Skin epidermis (tissue), 12 donors: ENCODE data around the gene SLC36A1.

ENCODE experiments used
- H3K27ac ChIP-seq, 21 experiments: fragments of 200-600 bp; sonication (generic) in 11 of 21; one replicate each; pipeline ENCODE4 v1.5.0; 2020; ENCODE audit warnings: mild to moderate bottlenecking in 3 of 21, inconsistent platforms in 2 of 21, moderate library complexity in 2 of 21
- H3K4me3 ChIP-seq, 7 experiments: fragments of 200-600 bp; sonication (generic) in 2 of 7; one replicate each; pipeline ENCODE4 v1.5.0; 2020; ENCODE audit warnings: inconsistent platforms in 2 of 7, mild to moderate bottlenecking in 2 of 7, moderate library complexity in 1 of 7

The SLC36A1 gene

GRCh38 chr5:151522226-151522625 is 74.8 kb downstream of the SLC36A1 start:
- H3K27ac ChIP-seq, result no peak overlapping the region

GRCh38 chr5:151523335-151523734 is 75.9 kb downstream of the SLC36A1 start:
- Histone ChIP-seq H3K27ac (no peak overlapping the region), H3K4me3 (no peak overlapping the region)

More at GRCh38 chr5:151522226-151522625, 74.8 kb downstream of the SLC36A1 start:
- no peak overlapping the region for H3K4me3 ChIP-seq

DNA sequence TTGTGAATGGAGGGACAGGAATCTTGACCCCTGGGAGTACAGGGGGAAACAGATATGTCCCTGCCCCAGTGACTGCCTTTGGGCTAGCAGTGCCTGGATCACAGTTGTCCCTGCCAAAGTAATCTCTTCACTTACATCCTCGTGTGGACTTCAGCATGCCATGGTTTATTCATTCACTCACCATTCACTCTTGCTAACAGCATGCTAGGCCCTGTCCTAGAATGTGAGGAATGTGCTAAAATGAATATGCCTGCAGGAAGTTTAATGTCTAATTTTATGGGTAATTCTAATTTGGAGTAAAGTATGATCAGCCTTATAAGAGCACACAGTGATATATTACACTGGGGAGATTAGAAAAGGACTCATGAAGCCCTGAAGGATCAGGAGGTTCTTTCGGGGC is 80.8 kb downstream of the SLC36A1 start:
- Histone ChIP-seq H3K4me3 (no peak overlapping the region), H3K27ac (no peak overlapping the region)

DNA sequence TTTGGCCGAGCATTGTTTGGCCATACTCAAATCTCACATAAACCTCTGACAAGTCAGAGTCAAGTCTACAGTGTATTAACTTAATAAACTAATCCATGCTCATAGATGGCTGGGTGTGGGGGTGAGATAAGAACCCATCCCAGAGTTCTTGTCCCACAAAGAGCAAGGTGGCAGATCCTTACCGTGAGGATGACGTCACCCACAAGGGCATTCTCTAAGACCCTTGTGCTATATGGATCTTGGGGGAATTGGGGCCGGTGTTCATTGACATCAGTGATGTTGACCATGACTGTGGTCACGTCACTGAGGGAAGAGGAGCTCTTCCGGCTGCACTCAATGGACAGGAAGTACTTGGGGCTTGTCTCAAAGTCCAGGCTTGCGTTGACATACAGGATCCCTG is 81.6 kb downstream of the SLC36A1 start:
- no peak overlapping the region for H3K27ac ChIP-seq
- no peak overlapping the region for H3K4me3 ChIP-seq

GRCh38 chr5:151531581-151531980 is 84.2 kb downstream of the SLC36A1 start:
- H3K4me3 ChIP-seq, result no peak overlapping the region
- H3K27ac ChIP-seq, result no peak overlapping the region

- H3K27ac ChIP-seq, result no peak overlapping the region
- H3K4me3 ChIP-seq, result no peak overlapping the region
These were observed 85.0 kb downstream of the SLC36A1 start for GRCh38 chr5:151532416-151532815.

- H3K4me3 ChIP-seq, result no peak overlapping the region
These were observed 86.9 kb downstream of the SLC36A1 start for GRCh38 chr5:151534350-151534749.

GRCh38 chr5:151537044-151537443 is 89.6 kb downstream of the SLC36A1 start:
- H3K27ac ChIP-seq, result no peak overlapping the region
- H3K4me3 ChIP-seq, result no peak overlapping the region

More at GRCh38 chr5:151534350-151534749, 86.9 kb downstream of the SLC36A1 start:
- H3K27ac ChIP-seq, result no peak overlapping the region

GRCh38 chr5:151541571-151541970 is 94.2 kb downstream of the SLC36A1 start:
- H3K27ac ChIP-seq, result no peak overlapping the region
- H3K4me3 ChIP-seq, result no peak overlapping the region
